Sigmoid colon (tissue), 4 donors: ENCODE measurements around the gene WFIKKN1.

Experiments
- CTCF ChIP-seq, 4 experiments: fragments of 450-650 bp in 3 of 4; fragments of 200-600 bp in 1 of 4; IDR thresholded peaks; one replicate each; pipeline ENCODE4 v1.5.1; 2016 to 2019; ENCODE audit warnings: antibody characterized with exemption in 4 of 4, mild to moderate bottlenecking in 3 of 4, moderate library complexity in 2 of 4
- POLR2A ChIP-seq, 2 donors: fragments of 450-650 bp; IDR thresholded peaks; one replicate each; pipeline ENCODE4 v1.6.1; 2016; ENCODE audit warnings: antibody characterized with exemption in 2 of 2, mild to moderate bottlenecking in 2 of 2, moderate library complexity in 2 of 2
- POLR2AphosphoS5 ChIP-seq, 4 donors: sonication (generic); formaldehyde crosslinking; IDR thresholded peaks; one replicate each; pipeline ENCODE4 v1.6.1; 2017; ENCODE audit warnings: antibody characterized with exemption in 4 of 4

GRCh38 chr16:667780-668518, 37.2 kb downstream of the WFIKKN1 start, which contains the start of gene RHOT2:
- TF ChIP-seq CTCF (IDR thresholded peaks at IDR 0.05) (peak; percentile 13 to 88 (median 38)), POLR2A (IDR thresholded peaks at IDR 0.05) (peak in 1 of 2 donors; percentile 48), POLR2AphosphoS5 (IDR thresholded peaks at IDR 0.05) (peak; percentile 72 to 92 (median 81))
